ENCODE results near the gene LCN12.

DNA sequence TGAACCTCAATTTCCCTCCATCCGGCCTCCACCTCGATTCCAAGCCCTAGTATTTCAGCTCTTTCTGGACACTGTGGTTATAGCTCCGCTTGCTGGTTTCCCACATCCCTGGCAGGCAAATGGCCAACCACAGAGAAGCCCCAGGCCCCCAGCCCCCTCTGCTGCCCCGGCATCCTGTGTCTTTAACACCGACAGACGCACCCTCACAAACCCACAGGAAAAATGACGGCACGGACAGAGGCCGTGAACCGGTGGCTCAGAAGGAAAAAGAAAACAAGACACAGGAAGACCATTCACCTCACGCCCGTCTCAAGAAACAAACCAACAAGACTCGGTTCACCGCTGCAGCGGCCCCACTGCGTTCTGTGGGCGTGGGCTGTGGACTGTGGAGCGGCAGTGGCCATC is 45.8 kb downstream of the LCN12 start:
- TF ChIP-seq CTCF (IDR thresholded peaks at IDR 0.05) (peak in 9 of 12 donors; percentile 6 to 33 (median 13)), POLR2A (IDR thresholded peaks at IDR 0.05) (no peak)

Measured in heart left ventricle (tissue), 13 donors.